Lung microvascular endothelial cell (primary cell): ENCODE results near the gene RPL13A. TPM values are rescaled to one million over a fixed set of nuclear protein-coding genes. Genes with fewer than 3 reads are reported as not detected.

Source experiments
- total RNA-seq: library from RNA; depleted of rRNA; stranded (reverse); fragments of >200 nt; gene quantifications from 2 replicates; pipeline ENCODE4 v1.2.1, GENCODE V29; 2014

The RPL13A gene
- total RNA-seq, 1 donor from 2014 or later = 3,947 TPM

Other genes with a start within 250 kb of the RPL13A start
- 0.20 and 0.22 TPM in 2 replicates for gene SLC6A16, start 162.4 kb upstream of the RPL13A start, total RNA-seq
- gene CD37, start 152.2 kb upstream of the RPL13A start, total RNA-seq = not detected in 2 replicates
- 51.4 and 57.1 TPM in 2 replicates for gene TEAD2, start 125.2 kb upstream of the RPL13A start, total RNA-seq
- gene DKKL1, start 123.7 kb upstream of the RPL13A start, total RNA-seq = 0.22 and 0.40 TPM in 2 replicates
- not detected in 2 replicates for gene KASH5, start 99.4 kb upstream of the RPL13A start, total RNA-seq
- not detected in 2 replicates for gene PTH2, start 64.2 kb upstream of the RPL13A start, total RNA-seq
- gene GFY, start 62.2 kb upstream of the RPL13A start, total RNA-seq = not detected in 2 replicates
- under 0.01 and 0.20 TPM in 2 replicates for gene SLC17A7, start 46.1 kb upstream of the RPL13A start, total RNA-seq
- gene PIH1D1, start 35.8 kb upstream of the RPL13A start, total RNA-seq = 115 and 140 TPM in 2 replicates
- 32.3 and 49.6 TPM in 2 replicates for gene ALDH16A1, start 34.4 kb upstream of the RPL13A start, total RNA-seq
- gene FLT3LG, start 13.4 kb upstream of the RPL13A start, total RNA-seq = 0.79 and 0.87 TPM in 2 replicates
- 2,677 and 3,620 TPM in 2 replicates for gene RPS11, start 8.8 kb downstream of the RPL13A start, total RNA-seq
- gene FCGRT, start 25.1 kb downstream of the RPL13A start, total RNA-seq = 72.6 and 193 TPM in 2 replicates
- 6.3 and 13.3 TPM in 2 replicates for gene RCN3, start 40.4 kb downstream of the RPL13A start, total RNA-seq
- 87.6 and 105 TPM in 2 replicates for gene NOSIP, start 92.9 kb downstream of the RPL13A start, total RNA-seq
- gene PRRG2, start 93.7 kb downstream of the RPL13A start, total RNA-seq = 4.6 and 12.5 TPM in 2 replicates
- gene PRR12, start 103.6 kb downstream of the RPL13A start, total RNA-seq = 1.1 and 2.0 TPM in 2 replicates
- 18.1 and 18.3 TPM in 2 replicates for gene RRAS, start 152.5 kb downstream of the RPL13A start, total RNA-seq
- gene SCAF1, start 154.6 kb downstream of the RPL13A start, total RNA-seq = 5.0 and 6.3 TPM in 2 replicates
- gene IRF3, start 178.2 kb downstream of the RPL13A start, total RNA-seq = 26.8 and 43.1 TPM in 2 replicates
- gene BCL2L12, start 178.3 kb downstream of the RPL13A start, total RNA-seq = 3.4 and 4.8 TPM in 2 replicates
- gene PRMT1, start 189.7 kb downstream of the RPL13A start, total RNA-seq = 257 and 308 TPM in 2 replicates
- gene ADM5, start 202.0 kb downstream of the RPL13A start, total RNA-seq = 0.22 and 0.40 TPM in 2 replicates
- gene CPT1C, start 203.5 kb downstream of the RPL13A start, total RNA-seq = 14.1 and 14.4 TPM in 2 replicates